Tibial nerve (tissue), 4 donors: ENCODE results near the gene KCNT2. TPM values are rescaled to one million over a fixed set of nuclear protein-coding genes. Genes with fewer than 3 reads are reported as not detected.
A peak's percentile ranks its signal among the peaks of the same experiment; 100 is the strongest.

Experiments used
- DNase-seq, 2 donors: peaks; one replicate each; pipeline ENCODE4 v3.0.0-alpha.2; 2019; ENCODE audit warnings: low spot score in 2 of 2
- H3K27ac ChIP-seq, 4 donors: fragments of 200-600 bp; sonication (generic) in 3 of 4; one replicate each; pipeline ENCODE4 v1.5.1; 2017 to 2019; ENCODE audit warnings: mild to moderate bottlenecking in 1 of 4
- H3K27me3 ChIP-seq, 2 donors: fragments of 200-600 bp; sonication (generic) in 1 of 2; one replicate each; pipeline versions ENCODE4 v1.5.1 to v1.6.0; 2017 to 2019
- H3K36me3 ChIP-seq, 3 donors: fragments of 200-600 bp; sonication (generic); one replicate each; pipeline ENCODE4 v1.5.1; 2018 to 2019
- H3K4me1 ChIP-seq, 4 donors: fragments of 200-600 bp; sonication (generic) in 3 of 4; one replicate each; pipeline ENCODE4 v1.5.1; 2017 to 2019
- H3K4me3 ChIP-seq, 4 donors: fragments of 200-600 bp; sonication (generic) in 3 of 4; one replicate each; pipeline ENCODE4 v1.5.1; 2017 to 2019; ENCODE audit warnings: mild to moderate bottlenecking in 1 of 4, moderate library complexity in 1 of 4
- H3K9me3 ChIP-seq, 4 donors: fragments of 200-600 bp; sonication (generic) in 3 of 4; one replicate each; pipeline ENCODE4 v1.5.1; 2017 to 2019
- CTCF ChIP-seq, 5 experiments: fragments of 200-600 bp in 3 of 5; fragments of 450-650 bp in 2 of 5; sonication (generic) in 3 of 5; IDR thresholded peaks; one replicate each; pipeline ENCODE4 v1.5.1; 2016 to 2019; ENCODE audit warnings: antibody characterized with exemption in 5 of 5, mild to moderate bottlenecking in 3 of 5, moderate library complexity in 2 of 5
- EP300 ChIP-seq, 2 donors: sonication (generic); formaldehyde crosslinking; IDR thresholded peaks; one replicate each; pipeline ENCODE4 v1.6.1; 2017; ENCODE audit warnings: antibody characterized with exemption in 2 of 2, mild to moderate bottlenecking in 1 of 2
- POLR2A ChIP-seq, 2 donors: fragments of 450-650 bp; IDR thresholded peaks; one replicate each; pipeline ENCODE4 v1.6.1; 2017; ENCODE audit warnings: antibody characterized with exemption in 2 of 2, mild to moderate bottlenecking in 2 of 2, moderate library complexity in 2 of 2
- WGBS, 2 donors: methylation state at CpG; one replicate each; pipeline ENCODE4 v1.1.5; 2018; 5-methylcytosine and 5-hydroxymethylcytosine counted together
- total RNA-seq, 4 donors: library from RNA; depleted of rRNA; stranded (reverse); fragments of >200 nt; gene quantifications; one replicate each; pipeline ENCODE4 v1.1.0, GENCODE V29; 2016

Gene KCNT2
- total RNA-seq, 4 donors from 2014 or later = 8.0 to 9.9 (median 8.6) TPM

DNA sequence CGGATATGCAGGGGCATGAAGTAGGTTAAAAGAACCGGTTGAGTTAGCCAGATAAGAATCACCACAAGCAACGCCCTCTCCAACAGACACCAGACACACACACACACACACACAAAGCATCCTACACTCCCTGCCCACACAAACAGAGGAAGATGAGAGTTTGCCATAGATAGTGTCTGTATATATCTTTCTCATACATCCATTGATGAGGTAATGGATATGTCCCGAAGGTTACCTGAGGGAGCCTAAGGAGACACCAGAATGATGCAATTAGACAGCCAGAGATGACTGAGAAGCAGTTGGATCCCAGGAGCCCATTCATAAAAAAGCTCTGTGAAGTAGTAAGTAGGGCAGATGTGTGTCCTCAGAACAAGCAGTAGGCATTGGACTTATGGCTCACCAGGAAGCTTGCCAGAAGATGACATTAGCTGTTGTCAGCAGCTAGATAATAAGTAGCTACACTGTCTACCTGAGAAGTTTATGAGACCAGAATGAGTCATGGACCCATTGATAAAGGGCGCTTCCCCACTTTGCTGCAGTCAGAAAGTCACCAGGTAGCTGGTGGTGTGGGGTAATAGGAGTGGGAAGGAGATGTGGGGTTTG lies 247.0 kb downstream of the KCNT2 start:
- 91 to 98% methylated on average over 5 of the region's 5 CpGs for WGBS, 2 donors
- DNase-seq = no peak
- no peaks in the 10 kb centered on the region for H3K9me3 ChIP-seq
- H3K27ac ChIP-seq = no peak overlapping the region
- no peak overlapping the region for H3K4me3 ChIP-seq
- TF ChIP-seq EP300 (IDR thresholded peaks at IDR 0.05) = no peak
- no peak for TF ChIP-seq POLR2A (IDR thresholded peaks at IDR 0.05)
- H3K4me1 ChIP-seq = no peaks in the 10 kb centered on the region
- no peaks in the 10 kb centered on the region for H3K36me3 ChIP-seq
- no peaks in the 10 kb centered on the region for H3K27me3 ChIP-seq

- no peak for DNase-seq
- no peaks in the 10 kb centered on the region for H3K9me3 ChIP-seq
- WGBS, 2 donors = 88 to 95% methylated on average over 1 of the region's 1 CpG
- TF ChIP-seq EP300 (IDR thresholded peaks at IDR 0.05) (no peak), CTCF (IDR thresholded peaks at IDR 0.05) (no peak), POLR2A (IDR thresholded peaks at IDR 0.05) (no peak)
- H3K36me3 ChIP-seq = no peaks in the 10 kb centered on the region
- H3K4me3 ChIP-seq = no peak overlapping the region
- no peak overlapping the region for H3K27ac ChIP-seq
- no peaks in the 10 kb centered on the region for H3K27me3 ChIP-seq
- no peaks in the 10 kb centered on the region for H3K4me1 ChIP-seq
Observed at GRCh38 chr1:196357913-196358312, 250.3 kb downstream of the KCNT2 start.

GRCh38 chr1:196355206-196355786 lies 252.9 kb downstream of the KCNT2 start:
- DNase-seq = peak in 1 of 2 donors; percentile 40
- Histone ChIP-seq H3K27ac (no peak overlapping the region), H3K4me3 (no peak overlapping the region), H3K9me3 (no peaks in the 10 kb centered on the region), H3K36me3 (no peaks in the 10 kb centered on the region), H3K4me1 (no peaks in the 10 kb centered on the region), H3K27me3 (no peaks in the 10 kb centered on the region)
- WGBS, 2 donors = 81 to 84% methylated on average over 3 of the region's 3 CpGs
- no peak for TF ChIP-seq POLR2A (IDR thresholded peaks at IDR 0.05)
- peak; percentile 15 to 61 (median 25) for TF ChIP-seq CTCF (IDR thresholded peaks at IDR 0.05)

DNA sequence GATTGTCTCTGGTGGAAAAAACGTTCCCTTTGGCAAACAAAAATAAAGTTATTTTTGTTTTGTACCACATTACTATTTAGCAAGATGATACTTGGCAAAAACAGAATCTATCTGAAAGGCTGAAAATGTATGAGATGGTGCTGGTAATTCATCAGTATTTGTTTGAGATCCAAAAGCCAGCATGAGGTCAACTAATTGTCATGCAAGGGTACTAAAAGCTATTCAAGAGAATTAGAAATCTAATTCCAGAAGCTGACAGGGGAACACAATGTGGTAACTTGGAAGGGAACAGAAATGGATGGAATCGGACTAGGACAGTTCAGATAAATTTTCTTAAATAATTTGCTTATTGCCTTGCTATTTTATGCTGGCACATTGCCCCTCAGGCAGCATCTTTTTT lies 263.8 kb downstream of the KCNT2 start:
- no peaks in the 10 kb centered on the region for H3K27me3 ChIP-seq
- H3K4me3 ChIP-seq = no peak overlapping the region
- H3K27ac ChIP-seq = no peak overlapping the region
- H3K4me1 ChIP-seq = no peaks in the 10 kb centered on the region
- H3K9me3 ChIP-seq = no peaks in the 10 kb centered on the region
- 36 to 49% methylated on average over 2 of the region's 2 CpGs for WGBS, 2 donors
- no peak for DNase-seq
- TF ChIP-seq EP300 (IDR thresholded peaks at IDR 0.05) (no peak), POLR2A (IDR thresholded peaks at IDR 0.05) (no peak), CTCF (IDR thresholded peaks at IDR 0.05) (no peak)
- no peaks in the 10 kb centered on the region for H3K36me3 ChIP-seq

GRCh38 chr1:196324345-196324744 lies 283.9 kb downstream of the KCNT2 start:
- Histone ChIP-seq H3K36me3 (no peaks in the 10 kb centered on the region), H3K9me3 (no peaks in the 10 kb centered on the region), H3K4me3 (no peak overlapping the region), H3K27ac (no peak overlapping the region), H3K4me1 (no peaks in the 10 kb centered on the region), H3K27me3 (no peaks in the 10 kb centered on the region)
- TF ChIP-seq CTCF (IDR thresholded peaks at IDR 0.05) (no peak), EP300 (IDR thresholded peaks at IDR 0.05) (no peak), POLR2A (IDR thresholded peaks at IDR 0.05) (no peak)
- 80 to 85% methylated on average over 1 of the region's 1 CpG for WGBS, 2 donors
- no peak for DNase-seq
